HepG2 (cell line): ENCODE measurements around the gene ABCB11. TPM values are rescaled to one million over a fixed set of nuclear protein-coding genes. Genes with fewer than 3 reads are reported as not detected.

ENCODE experiments used
- ATAC-seq: fragments of 200-7000 bp; cut with Tn5 transposase; 3 replicates; pipeline ENCODE4 v1.9.1; 2020; ENCODE audit warnings: mild to moderate bottlenecking, moderate library complexity
- BruUV-seq: library from RNA; stranded (reverse); fragments of 400-500 nt; replicated peaks from 2 replicates; lab custom pipeline; 2021; lab: Mats Ljungman, UMichigan
- CTCF ChIA-PET: fragments of 300-600 bp; formaldehyde crosslinking; extraction: SDS; loops from one replicate; lab custom pipeline; 2021; ENCODE audit warnings: low total read pairs, inconsistent platforms, low intra/inter-chr PET ratio; lab: Yijun Ruan, JAX
- POLR2A ChIA-PET: fragments of 350-600 bp; sonication (Branson Sonifier 250); formaldehyde crosslinking; loops from one replicate; lab custom pipeline; 2020; ENCODE audit warnings: antibody characterized with exemption, inconsistent platforms; lab: Yijun Ruan, JAX
- DNase-seq: peaks from one replicate; pipeline ENCODE4 v3.0.0-alpha.2; 2015; ENCODE audit warnings: low spot score
- FAIRE-seq: peaks from 3 replicates; lab custom pipeline; 2011; peaks lifted over from hg19 to GRCh38; lab: Jason Lieb, UNC
- H2AFZ ChIP-seq: one replicate; pipeline ENCODE4 v1.6.1; 2011; ENCODE audit warnings: low read length, inconsistent platforms
- H3K27ac ChIP-seq: fragments of 300-600 bp; 3 replicates; pipeline ENCODE4 v1.8.0; 2011; ENCODE audit warnings: mixed run types, mild to moderate bottlenecking, mixed read lengths, low read length, inconsistent platforms; ENCODE audit not compliant: insufficient read depth; ENCODE audit errors: extremely low read length
- H3K27me3 ChIP-seq, 2 experiments: fragments of 200-600 bp in 1 of 2; 2 replicates in 1 of 2; 3 replicates in 1 of 2; pipeline versions ENCODE4 v1.6.0 to v1.8.0; 2011; ENCODE audit warnings: low read length in 2 of 2, mild to moderate bottlenecking in 2 of 2, moderate library complexity in 2 of 2, inconsistent platforms in 1 of 2; ENCODE audit not compliant: insufficient read depth in 2 of 2, control insufficient read depth in 1 of 2
- H3K36me3 ChIP-seq, 2 experiments: fragments of 200-600 bp in 1 of 2; replicated peaks in 1 of 2; 2 replicates in 1 of 2; 3 replicates in 1 of 2; pipeline versions ENCODE4 v1.5.1 to v1.8.0; 2011; ENCODE audit warnings: low read length in 2 of 2, inconsistent platforms in 1 of 2; ENCODE audit not compliant: insufficient read depth in 2 of 2, control insufficient read depth in 1 of 2
- H3K4me1 ChIP-seq: 2 replicates; pipeline ENCODE4 v1.5.1; 2012; ENCODE audit warnings: low read length, inconsistent platforms; ENCODE audit not compliant: insufficient read depth
- H3K4me2 ChIP-seq: 2 replicates; pipeline ENCODE4 v1.6.0; 2011; ENCODE audit warnings: low read depth, low read length, inconsistent platforms
- H3K4me3 ChIP-seq, 3 experiments: fragments of 200-600 bp in 1 of 3; sonication (generic), shearing (Covaris generic) in 1 of 3; replicated peaks in 1 of 3; 2 replicates each; pipeline ENCODE4 v1.5.1; 2011 to 2016; ENCODE audit warnings: low read length in 3 of 3, inconsistent platforms in 2 of 3, low read depth in 2 of 3, mild to moderate bottlenecking in 2 of 3, control low read depth in 1 of 3, mixed read lengths in 1 of 3; ENCODE audit not compliant: insufficient read depth in 1 of 3
- H3K79me2 ChIP-seq: one replicate; pipeline ENCODE4 v1.6.1; 2011; ENCODE audit warnings: low read length, inconsistent platforms; ENCODE audit not compliant: insufficient read depth
- H3K9ac ChIP-seq: 2 replicates; pipeline ENCODE4 v1.6.0; 2011; ENCODE audit warnings: mild to moderate bottlenecking, low read depth, low read length, inconsistent platforms; ENCODE audit not compliant: insufficient read depth
- H3K9me3 ChIP-seq: 2 replicates; pipeline ENCODE4 v1.5.1; 2012; ENCODE audit warnings: mild to moderate bottlenecking, low read length
- H4K20me1 ChIP-seq: 2 replicates; pipeline ENCODE4 v1.6.0; 2011; ENCODE audit warnings: inconsistent platforms, mild to moderate bottlenecking, low read length, moderate library complexity; ENCODE audit not compliant: insufficient read depth
- BORCS8-MEF2B ChIP-seq: sonication (generic); formaldehyde crosslinking; IDR thresholded peaks from 2 replicates; pipeline ENCODE4 v1.8.0; 2022; ENCODE audit warnings: mild to moderate bottlenecking, missing genetic modification reagents
- CEBPB ChIP-seq: IDR thresholded peaks from 2 replicates; pipeline ENCODE4 v1.6.1; 2011; ENCODE audit warnings: low read depth, low read length, improper control_type of control experiment, borderline replicate concordance
- MTA3 ChIP-seq: sonication (generic); formaldehyde crosslinking; IDR thresholded peaks from 2 replicates; pipeline ENCODE4 v1.4.0; 2020; ENCODE audit warnings: missing genetic modification reagents
- REPIN1 ChIP-seq: sonication (generic); formaldehyde crosslinking; IDR thresholded peaks from 2 replicates; pipeline ENCODE4 v1.8.0; 2022; ENCODE audit warnings: missing genetic modification reagents, low read depth, mild to moderate bottlenecking, borderline replicate concordance
- SNAPC2 ChIP-seq: sonication (generic); formaldehyde crosslinking; IDR thresholded peaks from 2 replicates; pipeline ENCODE4 v1.8.1; 2022; ENCODE audit warnings: mild to moderate bottlenecking, missing genetic modification reagents
- ZNF121 ChIP-seq: sonication (generic); formaldehyde crosslinking; IDR thresholded peaks from 2 replicates; pipeline ENCODE4 v1.5.0; 2020; ENCODE audit warnings: mild to moderate bottlenecking, missing genetic modification reagents
- WGBS: methylation state at CpG from one replicate; pipeline ENCODE4 v1.1.6; 2017; ENCODE audit warnings: low lambda C conversion rate; 5-methylcytosine and 5-hydroxymethylcytosine counted together
- in situ Hi-C: cut with HindIII; loops from 2 replicates; pipeline ENCODE4 v1.10.0; 2017; ENCODE audit warnings: low pct_unique_long_range_greater_than_20kb; ENCODE audit not compliant: extremely low pct_ligation_motif_present
- intact Hi-C: fragments of 100-400 bp; cut with micrococcal nuclease; formaldehyde crosslinking; loops from one replicate; pipeline ENCODE4 v1.10.0; 2022; ENCODE audit not compliant: unreplicated experiment
- polyA plus RNA-seq, 8 experiments: library from polyadenylated mRNA; depleted of rRNA in 3 of 8; stranded (reverse) in 7 of 8; unstranded in 1 of 8; fragments of >200 nt; fragmentation: Illumina TruSeq in 4 of 8; extraction: Trizol in 4 of 8; gene quantifications; 2 replicates each; pipeline versions ENCODE4 v1.2.1 to v1.2.3, GENCODE V29; 2011 to 2016; ENCODE audit warnings: low read depth in 4 of 8, missing spikeins in 1 of 8, mixed read lengths in 1 of 8; ENCODE audit not compliant: insufficient read depth in 1 of 8
- total RNA-seq, 5 experiments: library from RNA; depleted of rRNA; stranded (reverse); fragments of >200 nt; fragmentation: Illumina TruSeq; extraction: Trizol; gene quantifications; 2 replicates each; pipeline ENCODE4 v1.2.3, GENCODE V29; 2016; ENCODE audit warnings: low read depth in 1 of 5
- TF ChIP-seq, protein P1 (sequence below): sonication (generic); formaldehyde crosslinking; IDR thresholded peaks from 2 replicates; pipeline ENCODE4 v1.5.0; 2020; ENCODE audit warnings: mild to moderate bottlenecking, missing genetic modification reagents, borderline replicate concordance
- TF ChIP-seq, protein P2 (sequence below): sonication (generic); formaldehyde crosslinking; IDR thresholded peaks from 2 replicates; pipeline ENCODE4 v1.5.0; 2020; ENCODE audit warnings: missing genetic modification reagents
- TF ChIP-seq, protein P3 (sequence below): sonication (generic); formaldehyde crosslinking; IDR thresholded peaks from 2 replicates; pipeline ENCODE4 v1.4.0; 2020; ENCODE audit warnings: missing genetic modification reagents

ABCB11 gene
- total and polyA plus RNA-seq, 2 of the 13 experiments (the other 11 are each of a cell fraction or from before 2014, with no cell fraction given) = not detected

DNA sequence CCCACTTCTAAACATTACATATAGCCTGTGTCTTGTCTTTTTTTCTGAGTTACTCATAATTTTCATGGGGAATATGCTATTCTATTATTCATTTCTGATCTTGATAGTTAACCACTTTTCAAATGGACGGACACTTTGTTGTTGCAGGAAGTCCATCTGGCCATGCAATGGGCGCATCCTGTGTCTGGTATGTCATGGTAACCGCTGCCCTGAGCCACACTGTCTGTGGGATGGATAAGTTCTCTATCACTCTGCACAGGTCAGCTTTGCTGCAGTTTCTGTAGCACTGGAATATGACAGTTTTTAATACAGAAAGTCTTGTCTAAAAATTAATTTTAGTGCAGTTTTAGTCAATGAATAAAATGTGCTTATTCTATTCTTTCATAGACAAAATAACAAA is 126.8 kb downstream of the ABCB11 start:
- CTCF ChIA-PET = no interaction called here

DNA sequence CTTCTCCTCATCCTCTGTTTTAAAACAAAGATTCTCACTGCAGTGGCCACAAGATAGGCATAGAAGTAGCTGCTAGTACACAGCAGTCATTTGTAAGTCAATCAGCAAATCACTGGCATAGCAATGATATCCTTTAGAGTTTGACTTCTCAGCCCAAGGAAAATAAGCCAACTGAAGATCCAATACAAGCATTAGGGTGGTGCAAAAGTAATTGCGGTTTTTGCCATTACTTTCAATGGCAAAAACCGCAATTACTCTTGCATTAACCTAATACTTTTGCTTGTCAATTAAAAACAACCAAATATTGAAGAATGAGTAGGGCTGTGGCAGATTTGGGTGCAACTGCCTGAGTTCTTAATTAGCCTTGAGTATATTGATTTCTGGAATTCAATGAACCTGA is 127.2 kb downstream of the ABCB11 start:
- Histone ChIP-seq H3K4me1 (no peaks in the 10 kb centered on the region), H3K9me3 (no peaks in the 10 kb centered on the region), H2AFZ (no peak overlapping the region), H3K9ac (no peak overlapping the region), H3K79me2 (no peaks in the 10 kb centered on the region), H3K4me2 (no peak overlapping the region), H3K36me3 (no peaks in the 10 kb centered on the region), H4K20me1 (no peaks in the 10 kb centered on the region), H3K27ac (no peak overlapping the region), H3K27me3 (peaks cover 5 to 25% of the 10 kb centered on the region in 2 experiments), H3K4me3 (no peak overlapping the region)
- no peak for FAIRE-seq
- no peak for ATAC-seq
- WGBS = 3% methylated on average over 2 of the region's 2 CpGs
- DNase-seq = no peak
- in situ Hi-C loops (loop anchor here (25.0 kb wide), 1 partner anchor 767 kb away; no protein-coding TSS in a partner anchor), intact Hi-C loops (no loop called here)
- BruUV-seq = no TSS peak
- ChIA-PET POLR2A (no interaction called here), CTCF (no interaction called here)
- TF ChIP-seq SNAPC2 = no peak
- TF ChIP-seq, protein P1, sequence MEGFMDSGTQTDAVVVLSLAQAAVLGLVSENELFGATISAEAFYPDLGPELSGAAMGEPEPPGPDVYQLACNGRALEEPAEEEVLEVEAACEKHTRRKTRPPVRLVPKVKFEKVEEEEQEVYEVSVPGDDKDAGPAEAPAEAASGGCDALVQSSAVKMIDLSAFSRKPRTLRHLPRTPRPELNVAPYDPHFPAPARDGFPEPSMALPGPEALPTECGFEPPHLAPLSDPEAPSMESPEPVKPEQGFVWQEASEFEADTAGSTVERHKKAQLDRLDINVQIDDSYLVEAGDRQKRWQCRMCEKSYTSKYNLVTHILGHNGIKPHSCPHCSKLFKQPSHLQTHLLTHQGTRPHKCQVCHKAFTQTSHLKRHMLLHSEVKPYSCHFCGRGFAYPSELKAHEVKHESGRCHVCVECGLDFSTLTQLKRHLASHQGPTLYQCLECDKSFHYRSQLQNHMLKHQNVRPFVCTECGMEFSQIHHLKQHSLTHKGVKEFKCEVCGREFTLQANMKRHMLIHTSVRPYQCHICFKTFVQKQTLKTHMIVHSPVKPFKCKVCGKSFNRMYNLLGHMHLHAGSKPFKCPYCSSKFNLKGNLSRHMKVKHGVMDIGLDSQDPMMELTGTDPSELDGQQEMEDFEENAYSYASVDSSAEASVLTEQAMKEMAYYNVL (CRISPR knock-in tag) = no peak

More for the DNA sequence above, 126.8 kb downstream of the ABCB11 start:
- Histone ChIP-seq H3K27me3 (peaks cover 5 to 29% of the 10 kb centered on the region in 2 experiments), H3K79me2 (no peaks in the 10 kb centered on the region), H3K36me3 (no peaks in the 10 kb centered on the region), H4K20me1 (no peaks in the 10 kb centered on the region), H3K9me3 (no peaks in the 10 kb centered on the region), H2AFZ (no peak overlapping the region), H3K4me3 (no peak overlapping the region), H3K27ac (no peak overlapping the region), H3K4me2 (no peak overlapping the region), H3K4me1 (no peaks in the 10 kb centered on the region), H3K9ac (no peak overlapping the region)
- ATAC-seq = no peak
- POLR2A ChIA-PET = no interaction called here
- intact Hi-C loops = no loop called here
- DNase-seq = no peak
- FAIRE-seq = no peak
- 22% methylated on average over 3 of the region's 3 CpGs for WGBS
- no TSS peak for BruUV-seq
- in situ Hi-C loops = loop anchor here (25.0 kb wide), 1 partner anchor 767 kb away; no protein-coding TSS in a partner anchor
- TF ChIP-seq REPIN1 (CRISPR knock-in tag) = no peak
- TF ChIP-seq ZNF121 (CRISPR knock-in tag) = no peak
- TF ChIP-seq CEBPB = no peak
- TF ChIP-seq MTA3 (CRISPR knock-in tag) = no peak
- TF ChIP-seq, protein P2, sequence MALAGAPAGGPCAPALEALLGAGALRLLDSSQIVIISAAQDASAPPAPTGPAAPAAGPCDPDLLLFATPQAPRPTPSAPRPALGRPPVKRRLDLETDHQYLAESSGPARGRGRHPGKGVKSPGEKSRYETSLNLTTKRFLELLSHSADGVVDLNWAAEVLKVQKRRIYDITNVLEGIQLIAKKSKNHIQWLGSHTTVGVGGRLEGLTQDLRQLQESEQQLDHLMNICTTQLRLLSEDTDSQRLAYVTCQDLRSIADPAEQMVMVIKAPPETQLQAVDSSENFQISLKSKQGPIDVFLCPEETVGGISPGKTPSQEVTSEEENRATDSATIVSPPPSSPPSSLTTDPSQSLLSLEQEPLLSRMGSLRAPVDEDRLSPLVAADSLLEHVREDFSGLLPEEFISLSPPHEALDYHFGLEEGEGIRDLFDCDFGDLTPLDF (CRISPR knock-in tag) = no peak
- TF ChIP-seq, protein P3, sequence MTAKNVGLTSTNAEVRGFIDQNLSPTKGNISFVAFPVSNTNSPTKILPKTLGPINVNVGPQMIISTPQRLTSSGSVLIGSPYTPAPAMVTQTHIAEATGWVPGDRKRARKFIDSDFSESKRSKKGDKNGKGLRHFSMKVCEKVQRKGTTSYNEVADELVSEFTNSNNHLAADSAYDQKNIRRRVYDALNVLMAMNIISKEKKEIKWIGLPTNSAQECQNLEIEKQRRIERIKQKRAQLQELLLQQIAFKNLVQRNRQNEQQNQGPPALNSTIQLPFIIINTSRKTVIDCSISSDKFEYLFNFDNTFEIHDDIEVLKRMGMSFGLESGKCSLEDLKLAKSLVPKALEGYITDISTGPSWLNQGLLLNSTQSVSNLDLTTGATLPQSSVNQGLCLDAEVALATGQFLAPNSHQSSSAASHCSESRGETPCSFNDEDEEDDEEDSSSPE (CRISPR knock-in tag) = no peak
- TF ChIP-seq BORCS8-MEF2B (CRISPR knock-in tag) = no peak
